SU-DHL-6 (cell line): ENCODE results near the gene FGL2.

ENCODE experiments used
- EZH2phosphoT487 ChIP-seq: fragments of 200-600 bp; sonication (generic), shearing (Covaris generic); conservative IDR thresholded peaks from 2 replicates; pipeline ENCODE4 v1.6.1; 2018; ENCODE audit warnings: mild to moderate bottlenecking, antibody characterized with exemption, low read length, moderate library complexity, mixed read lengths
- TF ChIP-seq, protein P1 (sequence below): fragments of 200-600 bp; sonication (generic); IDR thresholded peaks from one replicate; pipeline ENCODE4 v1.5.1; 2017; ENCODE audit warnings: antibody characterized with exemption, mild to moderate bottlenecking, low read length, moderate library complexity; ENCODE audit not compliant: insufficient read depth, poor library complexity, severe bottlenecking

- TF ChIP-seq, protein P1, sequence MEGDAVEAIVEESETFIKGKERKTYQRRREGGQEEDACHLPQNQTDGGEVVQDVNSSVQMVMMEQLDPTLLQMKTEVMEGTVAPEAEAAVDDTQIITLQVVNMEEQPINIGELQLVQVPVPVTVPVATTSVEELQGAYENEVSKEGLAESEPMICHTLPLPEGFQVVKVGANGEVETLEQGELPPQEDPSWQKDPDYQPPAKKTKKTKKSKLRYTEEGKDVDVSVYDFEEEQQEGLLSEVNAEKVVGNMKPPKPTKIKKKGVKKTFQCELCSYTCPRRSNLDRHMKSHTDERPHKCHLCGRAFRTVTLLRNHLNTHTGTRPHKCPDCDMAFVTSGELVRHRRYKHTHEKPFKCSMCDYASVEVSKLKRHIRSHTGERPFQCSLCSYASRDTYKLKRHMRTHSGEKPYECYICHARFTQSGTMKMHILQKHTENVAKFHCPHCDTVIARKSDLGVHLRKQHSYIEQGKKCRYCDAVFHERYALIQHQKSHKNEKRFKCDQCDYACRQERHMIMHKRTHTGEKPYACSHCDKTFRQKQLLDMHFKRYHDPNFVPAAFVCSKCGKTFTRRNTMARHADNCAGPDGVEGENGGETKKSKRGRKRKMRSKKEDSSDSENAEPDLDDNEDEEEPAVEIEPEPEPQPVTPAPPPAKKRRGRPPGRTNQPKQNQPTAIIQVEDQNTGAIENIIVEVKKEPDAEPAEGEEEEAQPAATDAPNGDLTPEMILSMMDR: no peak
- TF ChIP-seq EZH2phosphoT487: no peak
Measured at GRCh38 chr7:77184990-77185389, 14.6 kb downstream of the FGL2 start.
